ENCODE data around the gene CUX1.

CUX1 gene

DNA sequence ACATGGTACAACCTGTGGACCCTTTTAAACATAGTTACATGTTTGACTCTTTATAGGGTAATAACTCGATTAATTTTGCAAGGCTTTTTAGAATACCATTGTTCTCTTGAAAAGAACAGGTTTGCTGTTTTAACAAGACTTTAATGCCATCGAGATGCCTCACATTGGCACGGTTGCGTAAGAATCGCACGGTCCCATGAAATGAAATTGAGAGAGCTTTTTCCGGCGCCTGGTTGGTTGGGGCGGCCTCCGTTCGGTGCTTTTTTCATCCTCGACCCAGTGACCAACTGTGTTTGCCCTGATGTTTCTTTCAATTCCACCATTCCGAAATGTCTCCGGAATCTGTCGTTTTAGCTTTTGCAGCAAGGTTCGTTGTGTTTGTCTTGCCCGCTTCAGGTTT is 142.4 kb downstream of the CUX1 start:
- Histone ChIP-seq H3K79me2 (ENCODE audit: insufficient read depth, low read length) (peaks cover 94% of the 10 kb centered on the region), H3K27me3 (ENCODE audit: insufficient read depth, low read length, poor library complexity) (no peaks in the 10 kb centered on the region), H3K9me3 (ENCODE audit: insufficient read depth, low read length, severe bottlenecking) (no peaks in the 10 kb centered on the region), H3K4me3 (ENCODE audit: low read depth in 1 of 2, low read length in 2 of 2) (no peak overlapping the region), H4K20me1 (ENCODE audit: insufficient read depth, low read length) (0 out of 2 replicates have a peak, but pooled peaks cover 8% of the 10 kb centered on the region), H2AFZ (ENCODE audit: low read depth, low read length) (no peak overlapping the region), H3K36me3 (ENCODE audit: insufficient read depth, low read length) (peaks cover 7% of the 10 kb centered on the region; the same call in 1 of the 2 replicates), H3K27ac (ENCODE audit: low read length) (peak overlapping the region; percentile 28; the same call in 1 of the 2 replicates), H3K4me1 (ENCODE audit: insufficient read depth, low read length) (peaks cover 44% of the 10 kb centered on the region), H3K4me2 (ENCODE audit: insufficient read depth, low read length) (no peak overlapping the region), H3K9ac (ENCODE audit: low read depth, low read length) (no peak overlapping the region)
- no peak for TF ChIP-seq EZH2 (IDR thresholded peaks at IDR 0.05; ENCODE audit: borderline replicate concordance, low read depth, low read length, severe bottlenecking)
- TF ChIP-seq, protein P1, sequence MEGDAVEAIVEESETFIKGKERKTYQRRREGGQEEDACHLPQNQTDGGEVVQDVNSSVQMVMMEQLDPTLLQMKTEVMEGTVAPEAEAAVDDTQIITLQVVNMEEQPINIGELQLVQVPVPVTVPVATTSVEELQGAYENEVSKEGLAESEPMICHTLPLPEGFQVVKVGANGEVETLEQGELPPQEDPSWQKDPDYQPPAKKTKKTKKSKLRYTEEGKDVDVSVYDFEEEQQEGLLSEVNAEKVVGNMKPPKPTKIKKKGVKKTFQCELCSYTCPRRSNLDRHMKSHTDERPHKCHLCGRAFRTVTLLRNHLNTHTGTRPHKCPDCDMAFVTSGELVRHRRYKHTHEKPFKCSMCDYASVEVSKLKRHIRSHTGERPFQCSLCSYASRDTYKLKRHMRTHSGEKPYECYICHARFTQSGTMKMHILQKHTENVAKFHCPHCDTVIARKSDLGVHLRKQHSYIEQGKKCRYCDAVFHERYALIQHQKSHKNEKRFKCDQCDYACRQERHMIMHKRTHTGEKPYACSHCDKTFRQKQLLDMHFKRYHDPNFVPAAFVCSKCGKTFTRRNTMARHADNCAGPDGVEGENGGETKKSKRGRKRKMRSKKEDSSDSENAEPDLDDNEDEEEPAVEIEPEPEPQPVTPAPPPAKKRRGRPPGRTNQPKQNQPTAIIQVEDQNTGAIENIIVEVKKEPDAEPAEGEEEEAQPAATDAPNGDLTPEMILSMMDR (IDR thresholded peaks at IDR 0.05; ENCODE audit: borderline replicate concordance, extremely low read depth, low read length, poor library complexity, severe bottlenecking) = no peak
- ATAC-seq (ENCODE audit: insufficient read depth, low read depth) = no peak
- no peak for DNase-seq

DNA sequence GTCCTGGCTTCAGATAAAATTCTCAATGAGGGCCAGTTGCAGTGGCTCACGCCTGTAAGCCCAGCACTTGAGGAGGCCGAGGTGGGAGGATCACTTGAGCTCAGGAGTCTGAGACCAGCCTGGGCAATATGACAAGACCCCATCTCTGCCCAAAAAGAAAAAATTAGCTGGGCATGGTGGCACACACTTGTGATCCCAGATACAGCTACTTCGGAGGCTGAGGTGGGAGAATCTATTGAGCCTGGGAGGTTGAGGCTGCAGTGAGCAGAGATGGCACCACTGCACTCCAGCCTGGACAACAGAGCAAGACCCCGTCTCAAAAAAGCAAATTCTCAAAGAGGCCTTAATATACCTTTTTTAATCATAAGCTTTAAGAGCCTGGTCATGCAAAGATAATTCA is 142.9 kb downstream of the CUX1 start:
- H3K4me1 ChIP-seq (ENCODE audit: insufficient read depth, low read length) = peaks cover 39% of the 10 kb centered on the region
- H3K9ac ChIP-seq (ENCODE audit: low read depth, low read length) = no peak overlapping the region
- no peak overlapping the region for H3K4me2 ChIP-seq (ENCODE audit: insufficient read depth, low read length)
- peaks cover 94% of the 10 kb centered on the region for H3K79me2 ChIP-seq (ENCODE audit: insufficient read depth, low read length)
- H4K20me1 ChIP-seq (ENCODE audit: insufficient read depth, low read length) = 0 out of 2 replicates have a peak, but pooled peaks cover 8% of the 10 kb centered on the region
- no peak overlapping the region for H3K4me3 ChIP-seq (ENCODE audit: low read depth in 1 of 2, low read length in 2 of 2)
- TF ChIP-seq, protein P1 (IDR thresholded peaks at IDR 0.05; ENCODE audit: borderline replicate concordance, extremely low read depth, low read length, poor library complexity, severe bottlenecking) = no peak
- TF ChIP-seq EZH2 (IDR thresholded peaks at IDR 0.05; ENCODE audit: borderline replicate concordance, low read depth, low read length, severe bottlenecking) = no peak
- H3K9me3 ChIP-seq (ENCODE audit: insufficient read depth, low read length, severe bottlenecking) = no peaks in the 10 kb centered on the region
- ATAC-seq (ENCODE audit: insufficient read depth, low read depth) (no peak), DNase-seq (no peak)
- no peaks in the 10 kb centered on the region for H3K27me3 ChIP-seq (ENCODE audit: insufficient read depth, low read length, poor library complexity)
- no peak overlapping the region for H2AFZ ChIP-seq (ENCODE audit: low read depth, low read length)
- peaks cover 7% of the 10 kb centered on the region; the same call in 1 of the 2 replicates for H3K36me3 ChIP-seq (ENCODE audit: insufficient read depth, low read length)
- peak overlapping the region; percentile 50; the same call in 1 of the 2 replicates for H3K27ac ChIP-seq (ENCODE audit: low read length)

DNA sequence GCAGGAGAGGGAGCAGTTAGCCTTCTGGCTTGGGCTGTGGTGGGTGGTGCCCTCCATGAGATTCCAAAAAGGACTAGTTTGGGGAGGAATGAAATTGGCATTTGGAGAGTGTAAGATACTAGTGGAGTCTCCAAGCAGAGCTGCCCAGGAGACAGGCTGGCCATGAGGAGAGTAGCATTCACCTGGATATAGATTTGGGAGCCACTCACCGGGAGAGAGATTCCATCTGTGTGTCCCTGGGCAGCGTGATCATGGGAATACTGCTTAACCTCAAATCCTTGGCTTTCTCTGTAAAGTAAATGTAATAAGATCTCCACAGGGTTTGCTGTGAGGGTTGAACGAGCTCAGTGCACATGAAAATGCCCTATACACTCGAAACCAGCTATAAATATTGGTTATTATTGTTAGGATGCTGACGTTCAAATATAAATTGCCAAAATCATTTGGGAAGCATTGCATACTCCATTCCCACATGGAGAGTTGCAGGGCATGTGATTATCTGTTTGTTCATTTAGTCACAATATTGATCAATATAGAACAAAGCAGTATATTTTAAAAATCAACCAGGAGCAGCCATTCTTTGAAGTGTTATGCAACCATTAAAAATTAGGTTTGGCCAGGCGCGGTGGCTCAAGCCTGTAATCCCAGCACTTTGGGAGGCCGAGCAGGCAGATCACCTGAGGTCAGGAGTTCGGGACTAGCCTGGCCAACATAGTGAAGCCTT is 143.7 kb downstream of the CUX1 start:
- TF ChIP-seq, protein P1 (IDR thresholded peaks at IDR 0.05; ENCODE audit: borderline replicate concordance, extremely low read depth, low read length, poor library complexity, severe bottlenecking) = no peak
- no peak for TF ChIP-seq EZH2 (IDR thresholded peaks at IDR 0.05; ENCODE audit: borderline replicate concordance, low read depth, low read length, severe bottlenecking)
- H3K27ac ChIP-seq (ENCODE audit: low read length) = peak overlapping the region; percentile 50; the same call in 1 of the 2 replicates
- no peak for ATAC-seq (ENCODE audit: insufficient read depth, low read depth)
- no peak overlapping the region for H3K4me3 ChIP-seq (ENCODE audit: low read depth in 1 of 2, low read length in 2 of 2)
- no peak for DNase-seq
- H3K36me3 ChIP-seq (ENCODE audit: insufficient read depth, low read length) = peaks cover 7% of the 10 kb centered on the region; the same call in 1 of the 2 replicates
- H4K20me1 ChIP-seq (ENCODE audit: insufficient read depth, low read length) = 0 out of 2 replicates have a peak, but pooled peaks cover 5% of the 10 kb centered on the region
- H2AFZ ChIP-seq (ENCODE audit: low read depth, low read length) = no peak overlapping the region
- peaks cover 93% of the 10 kb centered on the region for H3K79me2 ChIP-seq (ENCODE audit: insufficient read depth, low read length)
- H3K27me3 ChIP-seq (ENCODE audit: insufficient read depth, low read length, poor library complexity) = no peaks in the 10 kb centered on the region
- no peak overlapping the region for H3K4me2 ChIP-seq (ENCODE audit: insufficient read depth, low read length)
- H3K4me1 ChIP-seq (ENCODE audit: insufficient read depth, low read length) = peaks cover 34% of the 10 kb centered on the region
- no peaks in the 10 kb centered on the region for H3K9me3 ChIP-seq (ENCODE audit: insufficient read depth, low read length, severe bottlenecking)
- no peak overlapping the region for H3K9ac ChIP-seq (ENCODE audit: low read depth, low read length)
